Uterus (tissue), 2 donors: ENCODE data around the gene RAD52.

Experiments used
- CTCF ChIP-seq, 4 experiments: fragments of 200-600 bp in 2 of 4; fragments of 450-650 bp in 2 of 4; sonication (generic) in 2 of 4; IDR thresholded peaks; one replicate each; pipeline ENCODE4 v1.5.1; 2016 to 2019; ENCODE audit warnings: antibody characterized with exemption in 4 of 4, mild to moderate bottlenecking in 2 of 4, moderate library complexity in 1 of 4
- POLR2A ChIP-seq, 2 donors: fragments of 450-650 bp; IDR thresholded peaks; one replicate each; pipeline ENCODE4 v1.6.1; 2016; ENCODE audit warnings: antibody characterized with exemption in 2 of 2, mild to moderate bottlenecking in 1 of 2, moderate library complexity in 1 of 2

GRCh38 chr12:879641-880040, 69.9 kb downstream of the RAD52 start:
- TF ChIP-seq CTCF (IDR thresholded peaks at IDR 0.05) = no peak
- TF ChIP-seq POLR2A (IDR thresholded peaks at IDR 0.05) = no peak
